Measurements from ENCODE around the gene ST6GAL1. TPM values are rescaled to one million over a fixed set of nuclear protein-coding genes. Genes with fewer than 3 reads are reported as not detected.
"Not testable (repeated sequence)": the region's sequence is repeated elsewhere in the genome, so short reads cannot be mapped to it uniquely, and the experiment has no call there.

The ST6GAL1 gene
- total and polyA plus RNA-seq, 4 experiments from 2014 or later = 165 to 232 (median 197) TPM

DNA sequence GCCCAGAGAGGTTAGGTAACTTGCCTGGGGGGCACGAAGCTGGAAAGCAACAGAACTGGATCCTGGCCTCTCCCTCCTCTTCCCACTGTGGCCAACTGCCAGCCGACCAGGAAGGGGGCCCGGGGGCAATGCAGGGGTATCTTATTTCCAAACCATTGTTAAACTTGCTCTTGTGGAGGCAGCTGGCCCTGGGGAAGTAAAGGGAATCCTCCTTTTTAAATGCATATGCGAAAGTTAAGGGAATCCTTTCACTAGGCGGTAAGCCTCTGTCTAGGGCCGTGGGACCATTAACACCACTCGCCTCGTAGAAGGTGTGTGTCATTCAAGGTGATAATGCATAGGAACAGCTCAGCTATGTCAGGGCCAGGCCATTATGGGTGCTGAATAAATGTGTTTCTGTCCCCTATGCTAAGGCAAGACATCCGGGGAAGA, 68.6 kb downstream of the ST6GAL1 start:
- H3K4me1 Mint-ChIP-seq = peaks cover 44 to 71% (median 61%) of the 10 kb centered on the region in 4 donors
- Histone ChIP-seq H3K36me3 (ENCODE audit: insufficient read depth, low read length) (peaks cover 3% of the 10 kb centered on the region), H3K4me1 (ENCODE audit: insufficient read depth, low read length) (peaks cover 58% of the 10 kb centered on the region), H3K4me3 (ENCODE audit: low read length in 2 of 2) (no peak overlapping the region), H3K27me3 (ENCODE audit: insufficient read depth, low read length) (no peaks in the 10 kb centered on the region), H3K27ac (ENCODE audit: low read depth, low read length) (no peak overlapping the region), H3K9me3 (ENCODE audit: control insufficient read depth in 1 of 2, low read length in 2 of 2) (no peaks in the 10 kb centered on the region)
- H3K27ac Mint-ChIP-seq = peak overlapping the region in 3 of 7 donors; percentile 8 to 87 (median 31)
- peaks cover 0 to 3% (median 0%) of the 10 kb centered on the region in 8 donors for H3K9me3 Mint-ChIP-seq
- DNase-seq = no peak
- H3K36me3 Mint-ChIP-seq = peaks cover 38 to 46% of the 10 kb centered on the region in 2 donors
- no peak overlapping the region for H3K4me3 Mint-ChIP-seq
- ChIA-PET POLR2A (ENCODE audit: partially characterized antibody) (interaction anchor here (3.2 kb wide), 1 partner anchor 27 kb away, joined by 21 read pairs; no protein-coding TSS in a partner anchor), CTCF (ENCODE audit: partially characterized antibody) (interaction anchor here (1.3 kb wide), 1 partner anchor 114 kb away, joined by 3 read pairs; no protein-coding TSS in a partner anchor)
- intact Hi-C loops (cut with micrococcal nuclease) = no loop called here
- no peaks in the 10 kb centered on the region for H3K27me3 Mint-ChIP-seq

DNA sequence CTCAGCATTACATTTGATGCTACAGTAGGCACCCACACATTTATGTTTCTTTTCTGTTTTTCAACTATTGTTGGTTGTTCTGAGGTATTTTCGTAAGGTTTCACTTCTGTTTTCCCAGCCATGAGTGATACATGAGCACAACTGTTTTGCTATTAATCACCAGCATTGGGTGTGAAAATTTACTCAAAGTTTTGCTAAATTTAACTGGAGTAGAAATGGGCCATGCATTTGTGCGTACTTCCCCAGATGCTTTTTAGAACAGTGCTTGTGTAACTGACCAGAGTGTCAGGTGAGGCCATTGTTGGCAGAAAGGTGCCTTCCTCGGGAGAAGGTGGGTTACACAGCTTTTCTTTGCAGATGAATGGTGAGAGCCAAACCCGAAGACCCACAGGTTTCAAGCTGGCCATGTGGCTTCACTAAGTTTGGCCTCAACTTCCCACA, 70.4 kb downstream of the ST6GAL1 start:
- ChIA-PET POLR2A (ENCODE audit: partially characterized antibody) (interaction anchor here (1.1 to 3.2 kb wide), 4 partner anchors 12 to 94 kb away, joined by 3 to 21 read pairs (median 6); no protein-coding TSS in a partner anchor), CTCF (ENCODE audit: partially characterized antibody) (interaction anchor here (1.1 to 1.4 kb wide), 3 partner anchors 66 to 151 kb away, joined by 3 to 5 read pairs (median 4); no protein-coding TSS in a partner anchor)
- peaks cover 43 to 47% of the 10 kb centered on the region in 2 donors for H3K36me3 Mint-ChIP-seq
- peaks cover 0 to 4% (median 0%) of the 10 kb centered on the region in 8 donors for H3K9me3 Mint-ChIP-seq
- peak overlapping the region in 6 of 8 donors; percentile 5 to 66 (median 56) for H3K4me3 Mint-ChIP-seq
- H3K27ac Mint-ChIP-seq = peak overlapping the region; percentile 21 to 89 (median 80)
- no peak for DNase-seq
- intact Hi-C loops (cut with micrococcal nuclease) = loop anchor here (10.0 kb wide), 1 partner anchor 64 kb away; no protein-coding TSS in a partner anchor
- Histone ChIP-seq H3K4me1 (ENCODE audit: insufficient read depth, low read length) (peaks cover 71% of the 10 kb centered on the region), H3K36me3 (ENCODE audit: insufficient read depth, low read length) (no peaks in the 10 kb centered on the region), H3K9me3 (ENCODE audit: control insufficient read depth in 1 of 2, low read length in 2 of 2) (no peaks in the 10 kb centered on the region), H3K27me3 (ENCODE audit: insufficient read depth, low read length) (no peaks in the 10 kb centered on the region), H3K4me3 (ENCODE audit: low read length in 2 of 2) (no peak overlapping the region), H3K27ac (ENCODE audit: low read depth, low read length) (no peak overlapping the region)
- H3K27me3 Mint-ChIP-seq = no peaks in the 10 kb centered on the region
- H3K4me1 Mint-ChIP-seq = peaks cover 54 to 81% (median 70%) of the 10 kb centered on the region in 4 donors

DNA sequence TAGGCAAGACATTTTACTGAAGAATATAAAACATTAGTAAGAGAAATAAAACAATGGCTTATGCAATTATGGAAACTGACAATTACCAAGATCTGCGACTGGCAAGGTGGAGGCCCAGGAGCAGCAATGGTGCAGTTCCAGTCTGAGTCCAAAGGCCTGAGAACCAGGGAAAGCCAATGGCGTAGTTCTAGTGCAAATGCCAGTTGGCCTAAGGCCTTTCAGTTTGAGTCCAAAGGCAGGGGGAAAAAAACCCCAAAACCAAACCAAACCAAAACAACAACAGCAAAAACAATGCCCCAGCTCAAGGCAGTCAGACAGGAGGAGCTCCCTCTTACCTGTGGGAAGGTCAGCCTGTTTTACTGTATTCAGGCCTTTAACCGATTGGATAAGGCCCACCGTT, 72.6 kb downstream of the ST6GAL1 start:
- Histone ChIP-seq H3K4me1 (ENCODE audit: insufficient read depth, low read length) (peaks cover 77% of the 10 kb centered on the region), H3K27ac (ENCODE audit: low read depth, low read length) (no peak overlapping the region), H3K4me3 (ENCODE audit: low read length in 2 of 2) (no peak overlapping the region), H3K9me3 (ENCODE audit: control insufficient read depth in 1 of 2, low read length in 2 of 2) (no peaks in the 10 kb centered on the region), H3K27me3 (ENCODE audit: insufficient read depth, low read length) (no peaks in the 10 kb centered on the region), H3K36me3 (ENCODE audit: insufficient read depth, low read length) (no peaks in the 10 kb centered on the region)
- Mint-ChIP-seq H3K4me1 (peaks cover 60 to 84% (median 73%) of the 10 kb centered on the region in 4 donors), H3K36me3 (peaks cover 44 to 49% of the 10 kb centered on the region in 2 donors), H3K27me3 (no peaks in the 10 kb centered on the region), H3K4me3 (no peak overlapping the region), H3K27ac (peak overlapping the region in 4 of 7 donors; percentile 15 to 88 (median 54)), H3K9me3 (peaks cover 0 to 4% (median 0%) of the 10 kb centered on the region in 8 donors)
- DNase-seq = no peak
- CTCF ChIA-PET (ENCODE audit: partially characterized antibody) = interaction anchor here (1.4 to 1.6 kb wide), 2 partner anchors 8 to 13 kb away, joined by 3 read pairs; no protein-coding TSS in a partner anchor
- POLR2A ChIA-PET (ENCODE audit: partially characterized antibody) = interaction anchor here (1.4 to 4.9 kb wide), 2 partner anchors 24 to 39 kb away, joined by 3 to 52 read pairs; no protein-coding TSS in a partner anchor
- intact Hi-C loops (cut with micrococcal nuclease) = loop anchor here (10.0 kb wide), 1 partner anchor 62 kb away; no protein-coding TSS in a partner anchor

DNA sequence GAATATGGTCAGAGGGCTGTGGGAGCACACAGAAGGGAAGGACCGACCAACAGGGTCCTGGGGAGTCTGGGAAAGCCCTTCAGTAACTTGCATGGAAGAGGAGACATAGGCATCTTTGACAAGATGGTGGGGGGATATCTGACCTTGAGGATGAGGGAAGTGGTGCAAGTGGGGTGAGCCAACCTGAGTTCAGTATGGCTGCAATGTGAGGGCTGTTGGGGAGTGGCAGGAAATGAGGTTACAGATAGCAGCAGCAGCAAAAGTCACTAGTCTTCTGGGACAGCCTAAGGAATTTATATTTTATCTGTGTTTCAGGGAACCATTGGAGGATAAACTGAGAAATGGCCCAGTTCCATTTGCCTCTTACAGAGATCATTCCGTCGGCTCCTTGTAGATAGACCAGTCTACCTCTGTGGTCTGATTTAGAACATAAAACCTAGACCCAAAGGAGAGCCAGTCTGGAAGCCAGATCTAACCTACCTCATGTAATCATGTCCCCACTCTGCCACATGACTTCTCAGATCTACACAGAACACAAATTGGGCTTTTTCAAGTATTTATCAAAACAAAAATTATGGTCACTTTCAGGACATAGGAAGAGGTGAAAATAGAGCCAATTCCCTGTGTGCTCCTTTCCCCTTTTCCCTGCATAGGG, 75.6 kb downstream of the ST6GAL1 start:
- Mint-ChIP-seq H3K4me3 (peak overlapping the region; percentile 37 to 79 (median 56)), H3K9me3 (peaks cover 0 to 8% (median under 1%) of the 10 kb centered on the region in 8 donors), H3K27me3 (no peaks in the 10 kb centered on the region), H3K27ac (peak overlapping the region; percentile 53 to 86 (median 68)), H3K4me1 (peaks cover 51 to 75% (median 63%) of the 10 kb centered on the region in 4 donors), H3K36me3 (peaks cover 40 to 46% of the 10 kb centered on the region in 2 donors)
- H3K27me3 ChIP-seq (ENCODE audit: insufficient read depth, low read length) = no peaks in the 10 kb centered on the region
- intact Hi-C loops (cut with micrococcal nuclease) = loop anchor here (5.0 to 10.0 kb wide), 3 partner anchors 36 to 126 kb away; no protein-coding TSS in a partner anchor
- no peak overlapping the region for H3K4me3 ChIP-seq (ENCODE audit: low read length in 2 of 2)
- no peak overlapping the region for H3K27ac ChIP-seq (ENCODE audit: low read depth, low read length)
- CTCF ChIA-PET (ENCODE audit: partially characterized antibody) = interaction anchor here (1.1 to 1.8 kb wide), 3 partner anchors 59 to 157 kb away, joined by 3 to 5 read pairs (median 4); partner anchors contain the start of gene ST6GAL1
- POLR2A ChIA-PET (ENCODE audit: partially characterized antibody) = interaction anchor here (0.7 to 4.9 kb wide), 10 partner anchors 9 to 125 kb away, joined by 3 to 52 read pairs (median 4); no protein-coding TSS in a partner anchor
- H3K36me3 ChIP-seq (ENCODE audit: insufficient read depth, low read length) = no peaks in the 10 kb centered on the region
- no peaks in the 10 kb centered on the region for H3K9me3 ChIP-seq (ENCODE audit: control insufficient read depth in 1 of 2, low read length in 2 of 2)
- DNase-seq = peak in 2 of 5 donors; percentile 16 to 48
- peaks cover 64% of the 10 kb centered on the region for H3K4me1 ChIP-seq (ENCODE audit: insufficient read depth, low read length)

DNA sequence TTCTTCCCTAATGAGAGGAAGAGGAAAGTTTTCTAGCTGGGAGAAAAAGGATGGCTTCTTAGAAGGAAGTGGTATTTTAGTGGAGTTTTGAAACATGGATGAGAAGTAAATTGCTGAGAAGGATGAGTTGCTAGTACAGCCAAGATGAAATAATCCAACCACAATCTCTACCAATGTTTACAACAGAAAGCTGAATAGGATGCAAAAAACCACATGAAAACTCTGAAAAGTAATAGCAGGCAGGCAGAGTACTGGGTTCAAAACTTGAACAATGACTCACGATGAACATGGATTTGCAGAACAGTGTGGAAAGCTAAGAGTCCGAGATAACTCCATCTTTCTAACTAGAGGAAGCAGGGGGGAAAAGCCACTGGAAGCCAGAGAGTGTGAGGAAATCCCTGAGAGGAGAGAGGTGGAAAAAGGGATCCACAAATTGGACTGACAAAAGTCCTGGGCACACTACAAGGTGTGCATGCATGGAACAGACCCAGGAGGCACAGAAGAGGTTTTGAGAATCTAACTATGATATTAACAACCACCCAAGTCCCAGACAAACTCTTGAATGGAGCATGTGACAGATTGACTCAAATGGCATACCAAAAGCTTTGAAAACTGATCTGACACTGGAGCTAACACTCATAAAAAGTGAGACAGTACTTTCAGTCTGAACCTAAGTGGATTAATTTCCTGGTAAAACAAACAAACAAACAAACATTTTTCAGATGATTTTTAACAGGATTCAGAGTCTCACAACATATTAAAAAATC, 76.7 kb downstream of the ST6GAL1 start:
- H3K36me3 ChIP-seq (ENCODE audit: insufficient read depth, low read length) = no peaks in the 10 kb centered on the region
- peak in 3 of 5 donors; percentile 31 to 59 (median 38) for DNase-seq
- no peaks in the 10 kb centered on the region for H3K27me3 ChIP-seq (ENCODE audit: insufficient read depth, low read length)
- H3K27ac ChIP-seq (ENCODE audit: low read depth, low read length) = peak overlapping the region; percentile 39
- peak overlapping the region in 1 of 2 donors; percentile 12 for H3K4me3 ChIP-seq (ENCODE audit: low read length in 2 of 2)
- Mint-ChIP-seq H3K27ac (peak overlapping the region; percentile 5 to 72 (median 58)), H3K36me3 (peaks cover 38 to 43% of the 10 kb centered on the region in 2 donors), H3K9me3 (peaks cover 0 to 8% (median under 1%) of the 10 kb centered on the region in 8 donors), H3K4me3 (peak overlapping the region; percentile 1 to 79 (median 58)), H3K27me3 (no peaks in the 10 kb centered on the region), H3K4me1 (peaks cover 52 to 70% (median 63%) of the 10 kb centered on the region in 4 donors)
- intact Hi-C loops (cut with micrococcal nuclease) = loop anchor here (5.0 to 10.0 kb wide), 3 partner anchors 35 to 125 kb away; no protein-coding TSS in a partner anchor
- ChIA-PET POLR2A (ENCODE audit: partially characterized antibody) (interaction anchor here (0.6 to 4.9 kb wide), 15 partner anchors 10 to 180 kb away, joined by 3 to 52 read pairs (median 4); partner anchors contain the start of gene ST6GAL1), CTCF (ENCODE audit: partially characterized antibody) (interaction anchor here (0.8 to 1.4 kb wide), 7 partner anchors 18 to 158 kb away, joined by 3 to 6 read pairs (median 3); partner anchors contain the start of gene RPL39L)
- H3K9me3 ChIP-seq (ENCODE audit: control insufficient read depth in 1 of 2, low read length in 2 of 2) = no peaks in the 10 kb centered on the region
- peaks cover 67% of the 10 kb centered on the region for H3K4me1 ChIP-seq (ENCODE audit: insufficient read depth, low read length)

DNA sequence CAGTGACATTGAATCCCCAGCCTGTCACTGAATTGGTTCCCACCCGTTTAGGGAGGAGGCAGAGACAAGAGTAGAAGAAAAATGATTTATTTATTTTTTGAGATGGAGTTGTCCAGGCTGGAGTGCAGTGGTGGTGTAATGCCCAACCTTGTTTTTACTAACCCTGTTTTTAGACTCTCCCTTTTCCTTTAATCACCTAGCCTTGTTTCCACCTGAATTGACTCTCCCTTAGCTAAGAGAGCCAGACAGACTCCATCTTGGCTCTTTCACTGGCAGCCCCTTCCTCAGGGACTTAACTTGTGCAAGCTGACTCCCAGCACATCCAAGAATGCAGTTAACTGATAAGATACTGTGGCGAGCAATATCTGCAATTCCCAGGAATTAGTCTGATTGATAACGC, 80.1 kb downstream of the ST6GAL1 start:
- DNase-seq; H3K4me3 ChIP-seq (ENCODE audit: low read length in 2 of 2); H3K36me3 ChIP-seq (ENCODE audit: insufficient read depth, low read length); H3K27ac ChIP-seq (ENCODE audit: low read depth, low read length); H3K27me3 ChIP-seq (ENCODE audit: insufficient read depth, low read length); H3K9me3 Mint-ChIP-seq; H3K9me3 ChIP-seq (ENCODE audit: control insufficient read depth in 1 of 2, low read length in 2 of 2); CTCF ChIA-PET (ENCODE audit: partially characterized antibody); H3K27me3 Mint-ChIP-seq; intact Hi-C loops (cut with micrococcal nuclease); POLR2A ChIA-PET (ENCODE audit: partially characterized antibody): not testable (repeated sequence)
- peaks cover 46 to 72% (median 60%) of the 10 kb centered on the region in 4 donors for H3K4me1 Mint-ChIP-seq
- peaks cover 33 to 36% of the 10 kb centered on the region in 2 donors for H3K36me3 Mint-ChIP-seq
- peak overlapping the region in 1 of 8 donors; percentile 10 for H3K4me3 Mint-ChIP-seq
- H3K4me1 ChIP-seq (ENCODE audit: insufficient read depth, low read length) = peaks cover 68% of the 10 kb centered on the region
- peak overlapping the region in 3 of 7 donors; percentile 13 to 80 (median 47) for H3K27ac Mint-ChIP-seq

Data from CD4-positive, alpha-beta memory T cell (primary cell).